ENCODE data around the gene DPY19L1.

GRCh38 chr7:35032166-35032565 is 5.1 kb downstream of the DPY19L1 start:
- TF ChIP-seq, protein P1, sequence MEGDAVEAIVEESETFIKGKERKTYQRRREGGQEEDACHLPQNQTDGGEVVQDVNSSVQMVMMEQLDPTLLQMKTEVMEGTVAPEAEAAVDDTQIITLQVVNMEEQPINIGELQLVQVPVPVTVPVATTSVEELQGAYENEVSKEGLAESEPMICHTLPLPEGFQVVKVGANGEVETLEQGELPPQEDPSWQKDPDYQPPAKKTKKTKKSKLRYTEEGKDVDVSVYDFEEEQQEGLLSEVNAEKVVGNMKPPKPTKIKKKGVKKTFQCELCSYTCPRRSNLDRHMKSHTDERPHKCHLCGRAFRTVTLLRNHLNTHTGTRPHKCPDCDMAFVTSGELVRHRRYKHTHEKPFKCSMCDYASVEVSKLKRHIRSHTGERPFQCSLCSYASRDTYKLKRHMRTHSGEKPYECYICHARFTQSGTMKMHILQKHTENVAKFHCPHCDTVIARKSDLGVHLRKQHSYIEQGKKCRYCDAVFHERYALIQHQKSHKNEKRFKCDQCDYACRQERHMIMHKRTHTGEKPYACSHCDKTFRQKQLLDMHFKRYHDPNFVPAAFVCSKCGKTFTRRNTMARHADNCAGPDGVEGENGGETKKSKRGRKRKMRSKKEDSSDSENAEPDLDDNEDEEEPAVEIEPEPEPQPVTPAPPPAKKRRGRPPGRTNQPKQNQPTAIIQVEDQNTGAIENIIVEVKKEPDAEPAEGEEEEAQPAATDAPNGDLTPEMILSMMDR (IDR thresholded peaks at IDR 0.05), result no peak
- no peak for TF ChIP-seq POLR2A (IDR thresholded peaks at IDR 0.05)
